ENCODE measurements around the gene RAPGEF3.

RAPGEF3 gene

DNA sequence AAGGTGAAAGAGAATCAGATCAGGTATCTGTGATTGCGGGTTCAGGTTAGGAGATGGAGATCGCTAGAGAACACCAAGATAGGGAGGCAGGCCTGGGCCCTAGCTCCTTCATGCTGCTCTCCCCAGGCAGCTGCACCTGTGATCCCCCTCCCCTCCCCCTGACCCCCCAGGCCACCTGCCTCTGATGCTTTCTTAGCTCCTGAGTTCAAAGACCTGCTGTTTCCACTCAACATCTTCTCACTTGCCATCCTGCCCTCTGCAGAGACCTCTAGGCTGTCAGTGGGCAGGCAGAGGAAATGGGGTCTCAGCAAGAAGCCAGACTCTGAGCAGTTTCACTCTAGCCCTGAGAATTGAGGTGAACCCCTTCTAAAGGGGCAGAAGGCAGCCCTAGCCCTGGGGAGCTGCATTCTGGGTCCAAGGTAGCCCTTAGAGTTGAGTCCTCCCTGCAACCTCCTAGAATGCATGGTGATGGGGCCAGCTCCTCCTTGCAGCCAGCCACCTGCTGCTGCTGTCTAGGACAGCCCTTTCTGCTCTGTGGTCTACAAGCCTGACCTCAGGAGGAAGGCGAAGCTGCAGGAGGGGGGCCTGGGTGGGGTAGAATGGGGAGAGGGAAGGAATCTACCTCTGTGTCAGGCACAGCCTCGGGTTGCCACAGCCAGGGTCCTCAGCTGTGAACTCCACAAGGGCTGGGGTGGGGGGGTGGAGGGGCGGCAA lies 8.0 kb upstream of the RAPGEF3 start:
- DNase-seq (ENCODE audit: low read depth): no peak
- H3K4me3 ChIP-seq (ENCODE audit: low read depth, low read length): no peak overlapping the region

DNA sequence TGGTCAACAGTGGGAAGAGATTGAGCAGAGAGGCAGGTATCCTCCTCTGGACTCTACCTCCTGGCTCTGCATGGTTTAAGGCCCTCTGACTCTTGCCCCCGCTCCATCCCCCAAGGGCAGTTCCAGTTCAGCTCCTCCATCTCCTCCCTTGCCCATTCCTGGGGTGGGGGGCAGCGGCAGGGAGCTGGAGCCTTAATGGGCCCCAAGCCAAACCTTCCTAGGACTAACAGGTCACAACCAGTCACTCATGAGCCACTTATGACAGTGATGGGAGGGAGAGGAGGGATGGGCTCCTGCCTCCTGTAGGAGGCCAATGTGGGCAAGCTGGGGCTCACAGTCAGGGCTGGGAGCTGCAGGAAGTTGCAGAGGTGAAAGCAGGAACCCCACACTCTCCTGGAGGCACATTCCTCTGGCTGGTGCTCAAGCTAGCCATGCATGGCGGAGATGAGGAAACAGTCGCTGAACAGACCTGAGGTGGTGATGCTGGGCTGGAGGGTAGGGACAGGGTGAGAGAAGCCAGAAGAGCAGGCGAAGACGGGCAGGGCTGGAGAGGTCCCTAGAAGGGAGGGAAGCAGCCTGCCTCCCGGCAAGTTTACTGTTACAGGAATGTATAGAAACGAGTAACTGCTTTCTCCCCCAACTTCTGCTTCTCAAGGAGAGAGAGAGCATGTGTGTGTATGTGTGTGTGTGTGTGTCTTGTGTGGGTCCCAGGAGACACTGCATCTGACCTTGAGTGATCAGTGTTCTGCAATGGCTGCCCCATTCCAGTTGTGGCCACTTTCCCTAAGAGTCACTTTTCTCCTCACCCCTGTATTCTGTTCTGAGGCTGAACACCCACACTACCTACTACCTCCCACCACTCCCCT lies 5.0 kb upstream of the RAPGEF3 start:
- no peak for DNase-seq (ENCODE audit: low read depth)
- H3K4me3 ChIP-seq (ENCODE audit: low read depth, low read length): no peak overlapping the region

DNA sequence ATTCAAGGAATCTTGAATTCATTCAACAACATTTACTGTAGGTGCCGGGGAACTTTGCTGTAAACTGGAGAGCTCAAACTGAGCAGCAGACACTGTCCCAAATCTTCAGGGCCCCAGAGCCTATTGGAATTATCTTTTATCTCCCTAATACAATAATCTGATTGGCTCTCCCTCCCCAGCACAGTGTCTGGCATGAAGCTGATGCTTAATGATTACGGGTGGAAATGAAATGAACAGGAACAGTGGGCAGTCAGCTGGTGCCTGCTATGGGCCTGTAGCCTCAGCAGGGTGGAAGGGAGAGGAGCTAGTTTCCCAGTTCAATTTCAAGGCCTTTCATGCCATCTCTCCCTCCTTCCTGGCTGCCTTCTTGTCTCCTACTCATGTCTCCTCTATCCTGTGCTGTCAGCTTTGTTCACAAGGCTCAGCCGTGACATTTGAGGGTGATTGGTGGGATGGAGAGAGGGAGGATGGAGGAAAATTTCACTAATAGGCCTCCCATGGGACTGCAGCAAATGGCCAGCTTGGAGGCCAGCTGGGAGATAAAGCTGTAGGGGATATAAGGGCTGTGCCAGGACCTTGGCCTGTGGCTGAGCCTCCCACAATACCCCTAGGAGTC lies 4.3 kb upstream of the RAPGEF3 start:
- no peak overlapping the region for H3K4me3 ChIP-seq (ENCODE audit: low read depth, low read length)
- DNase-seq (ENCODE audit: low read depth): no peak

DNA sequence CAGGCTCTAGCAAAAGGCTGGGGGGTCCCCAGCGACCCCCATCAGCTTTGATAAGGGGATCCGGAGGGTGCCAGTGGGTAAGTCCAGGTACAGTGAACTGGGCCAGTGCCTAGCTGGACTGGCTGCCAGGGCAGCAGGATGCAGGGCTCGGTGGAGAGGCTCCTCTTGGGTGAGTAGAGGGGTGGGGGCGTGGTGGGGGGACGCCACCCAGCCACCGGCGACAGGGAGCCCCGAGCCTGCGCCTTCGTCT lies 171 bp downstream of the RAPGEF3 start:
- DNase-seq (ENCODE audit: low read depth): no peak
- peak overlapping the region; percentile 61 for H3K4me3 ChIP-seq (ENCODE audit: low read depth, low read length)

DNA sequence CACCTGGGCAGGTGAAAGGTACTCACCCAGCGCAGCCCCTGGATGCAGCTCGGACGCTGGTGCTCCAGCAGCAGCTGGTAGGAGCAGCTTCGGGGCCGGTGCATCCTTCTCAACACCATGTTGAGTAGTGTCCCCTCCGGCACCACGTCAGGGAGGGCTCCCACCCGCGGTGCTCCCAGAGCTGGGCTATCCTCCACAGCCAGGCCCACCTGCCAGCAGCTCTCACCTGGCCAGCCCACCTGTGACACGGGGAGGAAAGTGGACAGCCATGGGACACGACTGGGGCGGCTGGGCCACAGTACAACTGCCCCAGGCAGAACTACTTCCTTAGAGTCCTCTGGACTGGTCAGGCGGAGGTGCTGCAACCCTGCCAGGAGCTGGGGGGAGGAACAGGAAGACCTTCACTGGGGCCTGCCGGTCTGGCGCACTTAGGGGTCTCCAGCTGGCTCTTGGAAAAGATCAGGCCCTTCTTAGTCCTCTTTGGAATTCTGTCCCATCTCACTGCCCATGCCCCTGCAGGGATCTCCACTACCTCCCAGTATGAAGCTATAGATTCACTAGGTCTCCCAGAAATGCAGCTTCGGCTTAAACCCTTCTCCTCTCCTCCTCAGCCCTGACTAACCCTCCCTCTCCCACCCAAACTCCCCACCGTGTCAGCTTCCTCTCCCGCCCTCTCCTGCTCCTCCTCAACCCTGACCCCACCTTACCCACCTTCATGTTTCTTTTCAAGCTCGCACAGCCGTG lies 668 bp downstream of the RAPGEF3 start:
- DNase-seq (ENCODE audit: low read depth): no peak
- peak overlapping the region; percentile 61 for H3K4me3 ChIP-seq (ENCODE audit: low read depth, low read length)

DNA sequence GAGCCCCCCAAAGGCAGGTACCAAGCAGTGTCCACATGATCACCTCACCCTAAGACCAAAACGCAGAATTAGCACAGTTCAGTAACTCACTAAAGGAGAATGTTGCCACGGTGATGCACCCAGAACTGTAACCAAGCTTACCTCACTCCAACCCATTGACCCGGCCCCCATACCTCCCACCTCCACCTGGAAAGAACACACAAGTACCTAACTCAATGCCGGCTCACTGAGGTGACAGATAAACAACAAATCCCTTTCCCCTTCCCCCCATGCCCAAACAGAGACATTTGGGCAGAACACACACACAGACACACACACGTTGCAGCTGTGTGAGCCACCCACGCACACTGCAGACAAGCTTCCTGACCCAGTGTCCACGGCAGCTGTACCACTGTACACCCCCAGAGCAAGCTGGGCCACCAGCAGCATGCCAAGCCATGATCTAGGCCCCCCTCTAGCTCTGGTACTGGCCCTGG lies 1.3 kb downstream of the RAPGEF3 start:
- H3K4me3 ChIP-seq (ENCODE audit: low read depth, low read length): no peak overlapping the region
- DNase-seq (ENCODE audit: low read depth): no peak

DNA sequence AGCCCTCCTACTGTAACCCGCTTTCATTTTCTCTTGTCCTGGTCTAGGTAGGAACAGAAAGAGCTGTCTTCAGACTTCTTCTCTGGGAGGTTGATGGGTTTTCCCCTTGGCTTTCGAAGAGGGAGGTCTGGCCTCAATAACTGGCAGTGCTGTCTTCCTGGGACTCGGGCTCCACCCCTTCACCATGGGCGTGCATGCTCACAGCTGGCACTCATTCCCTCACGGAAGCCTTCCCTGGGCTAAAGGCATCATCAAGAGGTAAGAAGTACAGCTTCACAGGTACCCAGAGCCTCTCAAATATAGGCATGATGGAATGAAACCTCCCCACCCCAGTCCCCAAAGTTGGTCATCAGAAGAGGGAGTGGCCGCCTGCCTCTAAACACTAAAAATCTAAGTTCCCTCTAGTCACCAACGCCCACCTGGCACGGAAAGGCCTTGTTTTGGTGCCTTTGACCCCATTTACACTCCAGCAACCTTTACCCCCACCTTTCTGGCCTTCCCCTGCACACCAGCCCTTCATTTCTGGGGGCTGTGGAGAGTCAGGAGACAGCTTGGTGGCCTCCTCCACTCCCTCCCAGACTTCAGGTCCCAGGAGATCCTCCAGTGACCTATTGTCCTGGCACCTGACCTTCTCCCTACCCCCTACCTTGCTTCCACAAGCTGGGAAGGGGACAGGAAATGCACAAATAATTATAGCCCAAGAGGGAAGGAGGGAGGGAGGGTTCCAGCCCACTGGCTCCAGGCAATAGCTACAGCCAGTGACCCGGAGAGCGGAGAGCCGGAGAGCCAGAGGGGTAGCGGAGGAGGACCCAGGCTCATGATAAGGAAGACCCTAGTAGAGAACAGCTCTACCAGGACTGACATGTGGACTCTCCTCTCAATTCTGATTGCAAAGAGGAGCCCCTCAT lies 2.8 kb downstream of the RAPGEF3 start:
- no peak for DNase-seq (ENCODE audit: low read depth)
- no peak overlapping the region for H3K4me3 ChIP-seq (ENCODE audit: low read depth, low read length)

DNA sequence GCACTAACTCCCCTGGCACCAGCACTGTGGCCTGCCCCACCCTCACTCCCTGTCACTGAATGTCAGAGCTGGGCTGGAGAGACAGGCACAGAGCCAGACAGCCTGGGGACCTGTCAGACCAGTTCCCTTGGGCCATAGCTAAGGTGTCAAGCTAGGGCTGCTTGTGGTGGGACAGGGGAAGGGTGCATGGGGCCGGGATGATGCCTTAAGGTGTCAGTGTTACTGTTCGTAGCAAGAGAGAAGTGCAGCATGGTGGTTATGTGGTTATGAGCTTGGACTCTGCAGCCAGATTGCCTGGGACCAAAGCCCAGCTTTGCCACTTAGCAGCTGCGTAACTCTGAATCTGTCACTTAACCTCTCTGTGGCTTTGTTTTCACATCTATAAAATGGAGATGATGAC lies 3.8 kb downstream of the RAPGEF3 start:
- no peak overlapping the region for H3K4me3 ChIP-seq (ENCODE audit: low read depth, low read length)
- DNase-seq (ENCODE audit: low read depth): no peak

DNA sequence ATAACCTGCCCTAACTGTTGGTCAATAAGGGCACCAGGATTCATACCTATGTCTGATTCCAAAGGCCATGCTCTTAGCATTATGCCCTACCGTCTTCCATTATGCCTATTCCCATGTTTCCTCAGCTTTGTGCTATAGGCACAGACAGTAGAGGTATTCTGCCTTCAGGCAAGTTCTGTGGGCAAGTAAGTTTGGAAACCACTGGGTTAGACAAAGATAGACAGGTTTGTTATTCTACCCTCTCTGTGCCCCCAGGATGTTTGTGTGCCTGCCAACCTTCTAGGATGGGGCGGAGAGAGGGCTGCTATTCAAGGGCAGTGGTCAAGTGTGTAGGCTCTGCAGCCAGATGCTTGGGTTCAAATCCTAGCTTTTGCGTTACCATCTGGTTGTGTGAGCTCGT lies 4.6 kb downstream of the RAPGEF3 start:
- DNase-seq (ENCODE audit: low read depth): no peak
- H3K4me3 ChIP-seq (ENCODE audit: low read depth, low read length): no peak overlapping the region

DNA sequence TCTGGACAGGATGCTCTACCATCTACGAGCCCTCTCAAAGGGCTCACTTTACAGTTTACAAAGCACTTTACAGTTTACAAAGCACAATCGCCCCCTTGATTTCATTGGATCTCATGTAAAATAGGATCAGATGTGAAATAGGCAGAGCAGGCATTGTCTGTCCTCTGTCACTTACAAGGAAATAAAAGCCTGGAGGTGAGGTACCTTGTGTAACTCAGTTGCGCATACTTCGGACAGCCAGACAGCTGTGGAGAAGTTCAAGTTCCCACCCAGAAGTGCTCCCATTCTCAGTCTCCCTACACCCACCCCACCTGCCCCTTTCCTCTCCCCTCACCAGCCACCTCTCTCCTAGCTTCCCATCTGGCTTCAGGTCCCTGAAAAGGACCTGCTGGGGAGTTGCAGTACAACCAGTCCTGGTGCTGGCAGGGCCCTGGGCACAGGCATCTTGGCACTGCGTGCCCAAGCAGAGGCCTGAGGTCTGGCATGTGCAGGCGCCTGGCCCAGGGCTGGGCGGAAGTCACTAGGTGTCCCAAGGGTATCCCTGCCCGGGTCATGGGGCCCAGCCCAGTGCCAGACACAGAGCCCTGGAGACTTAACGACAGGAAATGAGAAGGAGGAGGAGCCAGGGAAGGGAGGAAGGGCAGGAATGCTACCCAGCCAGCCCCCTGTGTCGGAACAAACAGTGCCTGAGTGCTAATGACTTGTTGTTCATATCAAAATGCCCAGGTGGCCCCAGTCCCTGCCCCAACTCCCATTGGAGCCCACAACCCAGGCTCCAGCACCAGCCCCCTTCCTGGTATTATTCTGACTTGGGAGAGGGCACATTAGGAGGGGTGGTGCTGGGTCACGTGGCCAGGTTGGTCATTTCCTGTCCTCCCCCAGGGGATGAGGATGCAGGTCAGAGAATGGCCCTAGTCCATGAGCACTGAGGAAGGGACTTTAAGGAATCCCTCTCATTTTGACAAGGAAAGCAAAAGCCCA lies 5.4 kb downstream of the RAPGEF3 start:
- H3K4me3 ChIP-seq (ENCODE audit: low read depth, low read length): no peak overlapping the region
- no peak for DNase-seq (ENCODE audit: low read depth)

DNA sequence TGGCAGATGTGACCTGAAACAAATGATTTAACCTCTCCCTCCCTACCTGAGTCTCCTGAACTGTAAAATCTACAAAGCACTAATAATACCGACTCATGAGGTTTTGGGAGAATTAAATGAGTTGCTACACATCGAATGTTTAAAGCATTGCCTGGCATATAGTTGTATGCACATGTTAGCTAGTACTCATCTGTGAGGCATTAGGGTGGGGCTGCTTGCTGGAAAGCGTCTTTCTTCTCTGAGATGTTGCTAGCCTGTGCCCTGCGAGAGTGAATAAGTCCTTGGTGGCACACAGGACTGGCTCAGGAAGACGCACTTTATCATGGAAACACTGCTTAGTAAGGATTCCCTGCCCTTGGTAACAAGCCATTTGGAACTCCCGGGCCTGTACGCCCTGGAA lies 6.1 kb downstream of the RAPGEF3 start:
- no peak for DNase-seq (ENCODE audit: low read depth)
- no peak overlapping the region for H3K4me3 ChIP-seq (ENCODE audit: low read depth, low read length)

DNA sequence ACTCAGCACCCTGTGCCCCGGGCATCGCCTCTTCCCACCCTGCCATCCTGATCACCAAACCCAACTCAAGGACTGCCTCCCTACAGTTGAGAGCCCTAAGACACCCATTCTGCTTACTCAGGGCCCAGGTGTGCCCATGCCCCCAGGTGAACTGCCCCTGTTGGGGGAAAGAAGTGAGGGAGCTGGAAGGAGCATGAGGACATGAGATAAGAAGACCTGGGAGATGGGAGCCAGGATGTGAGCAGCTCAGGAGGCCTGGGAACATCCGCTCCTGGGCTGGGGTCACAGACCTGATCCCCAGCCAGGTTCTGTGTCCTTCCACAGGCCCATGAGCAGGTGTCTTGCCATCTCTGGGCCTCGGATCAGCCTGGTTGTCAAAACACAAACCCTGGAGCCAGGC lies 6.6 kb downstream of the RAPGEF3 start:
- DNase-seq (ENCODE audit: low read depth): no peak
- no peak overlapping the region for H3K4me3 ChIP-seq (ENCODE audit: low read depth, low read length)

DNA sequence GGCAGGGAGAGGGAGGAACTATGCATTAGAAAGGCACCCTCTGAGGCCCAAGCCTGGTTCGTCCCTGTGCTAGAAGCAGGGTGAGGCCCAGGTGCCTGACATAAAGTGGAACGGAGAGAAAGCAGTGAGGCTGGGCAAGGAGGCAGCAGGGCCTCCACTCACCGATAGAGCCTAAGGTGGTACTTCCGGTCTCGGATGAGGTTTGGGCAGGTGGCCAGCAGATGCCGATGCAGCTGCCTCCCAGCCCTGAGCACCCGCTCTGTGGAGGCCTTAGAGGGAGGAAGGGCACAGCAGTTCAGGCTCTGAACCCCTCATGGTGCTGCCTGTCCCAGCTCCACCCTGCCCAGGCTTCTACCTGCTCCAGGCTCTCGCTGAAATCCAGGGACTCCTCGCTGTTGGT lies 7.1 kb downstream of the RAPGEF3 start:
- no peak overlapping the region for H3K4me3 ChIP-seq (ENCODE audit: low read depth, low read length)
- DNase-seq (ENCODE audit: low read depth): no peak

DNA sequence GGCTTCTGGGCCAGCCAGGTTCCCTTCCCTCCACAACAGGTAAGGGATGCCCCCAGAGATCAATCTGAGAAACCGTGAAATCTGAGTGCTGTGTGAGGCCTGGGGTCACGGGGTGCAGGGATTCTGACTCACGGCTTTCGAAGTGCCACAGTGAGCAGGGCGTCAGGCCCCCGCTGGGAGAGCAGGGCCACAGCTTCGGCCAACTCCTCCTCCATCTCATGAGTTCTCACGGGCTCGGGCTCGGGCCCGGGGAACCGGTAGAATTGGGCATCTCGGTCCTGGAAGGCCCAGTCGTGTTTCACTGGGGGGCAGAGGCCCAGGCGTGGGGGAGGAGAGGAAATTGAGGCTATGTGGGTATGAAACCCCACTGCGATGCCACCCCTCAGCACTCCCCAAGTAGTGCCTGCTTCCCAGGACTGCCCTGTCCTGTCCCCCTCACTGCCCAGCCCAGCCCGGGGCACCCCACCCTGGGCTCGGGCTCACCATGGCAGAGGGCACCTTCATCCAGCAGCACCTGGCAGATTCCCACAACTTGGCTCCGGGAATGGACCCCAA lies 7.7 kb downstream of the RAPGEF3 start:
- no peak overlapping the region for H3K4me3 ChIP-seq (ENCODE audit: low read depth, low read length)
- no peak for DNase-seq (ENCODE audit: low read depth)

DNA sequence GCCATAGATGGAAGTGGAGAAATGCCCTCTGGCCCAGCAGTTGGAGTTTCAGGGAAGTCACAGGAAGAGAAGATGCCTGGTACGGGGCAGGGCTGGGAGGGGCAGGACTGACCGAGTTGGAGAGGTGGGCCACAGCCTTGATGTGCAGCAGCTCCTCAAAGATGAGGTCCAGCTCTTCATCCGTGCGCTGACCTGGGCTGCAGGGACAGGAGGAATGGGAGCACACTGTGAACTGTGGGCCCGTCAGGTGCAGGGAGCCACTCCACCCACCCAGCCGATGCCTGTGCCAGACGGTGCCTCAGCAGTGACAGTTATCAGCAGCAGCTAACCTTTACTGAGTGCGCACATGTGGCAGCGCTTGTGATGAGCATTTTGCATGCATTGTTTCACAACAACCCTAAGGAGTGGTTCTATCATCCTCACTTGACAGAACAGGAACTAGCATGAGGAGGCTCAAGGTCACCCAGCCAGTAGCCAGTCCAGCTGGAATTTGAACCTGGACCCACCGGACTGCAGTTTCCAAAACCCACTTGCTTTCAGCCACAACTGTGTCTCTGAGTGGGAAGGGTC lies 8.4 kb downstream of the RAPGEF3 start:
- no peak overlapping the region for H3K4me3 ChIP-seq (ENCODE audit: low read depth, low read length)
- DNase-seq (ENCODE audit: low read depth): no peak

DNA sequence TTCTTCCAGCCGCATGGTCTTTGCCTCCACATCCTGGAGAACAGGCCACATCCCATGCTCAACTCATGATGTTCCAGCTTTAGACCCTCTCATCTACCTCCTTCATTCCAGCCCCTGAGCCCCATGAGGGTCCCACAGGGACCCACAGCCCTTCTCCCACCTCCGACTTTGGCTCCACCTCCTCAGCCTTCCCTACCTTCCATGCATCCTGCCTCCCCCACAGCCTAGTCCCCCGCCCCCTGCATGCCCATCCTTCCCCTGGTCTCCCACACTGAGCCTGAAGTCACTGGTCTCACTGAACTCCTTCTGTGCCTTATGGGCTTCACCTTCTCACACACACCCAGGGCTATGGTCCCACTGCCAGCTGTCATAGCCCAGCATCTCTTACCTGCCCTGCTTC lies 9.8 kb downstream of the RAPGEF3 start:
- no peak for DNase-seq (ENCODE audit: low read depth)
- no peak overlapping the region for H3K4me3 ChIP-seq (ENCODE audit: low read depth, low read length)

DNA sequence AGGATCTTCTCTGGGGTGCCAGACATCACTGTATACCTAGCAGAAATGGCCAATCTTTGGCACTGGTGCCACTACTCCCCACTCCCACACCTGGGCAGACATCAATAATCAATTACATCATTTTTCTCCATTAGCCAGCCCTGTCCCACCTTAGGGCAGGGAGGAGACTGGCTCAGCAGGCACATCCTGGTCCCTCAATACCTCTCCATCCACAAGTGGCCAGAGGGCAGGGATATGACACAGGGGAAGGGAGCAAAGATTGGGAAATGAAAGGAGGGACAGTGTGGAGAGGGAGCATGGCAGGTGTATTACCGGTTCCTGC lies 10.2 kb downstream of the RAPGEF3 start:
- no peak for DNase-seq (ENCODE audit: low read depth)

More for the DNA sequence above, 10.2 kb downstream of the RAPGEF3 start:
- no peak overlapping the region for H3K4me3 ChIP-seq (ENCODE audit: low read depth, low read length)
